Spleen (tissue), 7 donors: ENCODE measurements around the gene RASA3.

Source experiments
- POLR2A ChIP-seq, 3 donors: fragments of 450-650 bp; IDR thresholded peaks; one replicate each; pipeline ENCODE4 v1.5.1; 2017; ENCODE audit warnings: antibody characterized with exemption in 3 of 3, mild to moderate bottlenecking in 1 of 3
- POLR2AphosphoS5 ChIP-seq, 3 donors: sonication (generic); formaldehyde crosslinking; IDR thresholded peaks; one replicate each; pipeline ENCODE4 v1.5.1; 2017; ENCODE audit warnings: antibody characterized with exemption in 3 of 3
- TF ChIP-seq, protein P1 (sequence below), 11 experiments: fragments of 200-600 bp in 7 of 11; fragments of 450-650 bp in 4 of 11; sonication (generic) in 4 of 11; IDR thresholded peaks in 8 of 11; conservative IDR thresholded peaks in 3 of 11; 1 replicate in 7 of 11; 2 replicates in 4 of 11; pipeline versions ENCODE4 v1.4.0 to v1.8.0; 2016 to 2021; ENCODE audit warnings: antibody characterized with exemption in 11 of 11, inconsistent platforms in 4 of 11, mild to moderate bottlenecking in 1 of 11
- donor health status: DM: no; HTN: no; CAD: no; lungs with moderate emphysema.
- donor health status: DM: no; HTN: no; CAD: no.
- donor health status: DM: no; HTN: no; CAD: no.

DNA sequence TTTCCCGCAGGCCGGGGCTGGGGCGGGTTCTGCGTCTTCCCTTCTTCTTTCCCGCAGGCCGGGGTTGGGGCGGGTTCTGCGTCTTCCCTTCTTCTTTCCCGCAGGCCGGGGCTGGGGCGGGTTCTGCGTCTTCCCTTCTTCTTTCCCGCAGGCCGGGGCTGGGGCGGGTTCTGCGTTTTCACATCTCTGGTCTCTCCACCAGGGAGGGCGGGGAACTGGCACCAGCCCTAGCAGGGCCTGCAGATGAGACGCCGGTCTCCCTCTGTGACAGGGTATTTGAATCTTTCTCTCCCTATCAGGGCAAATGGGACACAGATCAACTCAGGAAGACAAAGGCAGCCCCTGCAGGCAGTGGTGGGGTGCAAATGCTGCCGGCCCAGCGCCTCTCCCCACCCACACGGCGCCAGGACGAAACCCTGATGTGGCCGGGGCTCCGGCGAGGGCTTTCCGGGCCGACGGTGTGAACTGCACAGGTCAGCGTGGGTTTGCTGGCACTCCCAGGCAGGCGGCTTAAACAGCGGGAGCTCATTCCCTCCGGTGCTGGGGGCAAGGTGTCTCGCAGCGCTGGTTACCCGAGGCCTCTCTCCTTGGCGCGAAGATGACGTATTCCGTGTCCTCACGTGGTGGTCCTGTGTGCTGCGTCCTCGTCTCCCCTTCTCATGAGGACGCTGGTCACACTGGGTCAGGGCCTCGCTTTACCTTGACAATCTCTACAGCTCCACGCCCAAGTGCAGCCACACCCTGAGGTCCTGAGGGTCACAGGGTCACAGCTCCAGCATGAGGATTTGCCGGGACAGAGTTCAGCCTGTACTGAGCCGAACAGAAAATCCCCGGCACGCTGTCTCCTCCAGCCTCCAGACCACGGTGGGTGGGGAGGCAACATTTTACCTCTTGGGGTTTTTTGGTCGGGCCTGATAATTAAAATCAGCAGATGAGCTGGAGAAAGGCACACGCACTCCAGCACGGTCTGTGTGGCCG is 157.8 kb downstream of the RASA3 start:
- TF ChIP-seq, protein P1, sequence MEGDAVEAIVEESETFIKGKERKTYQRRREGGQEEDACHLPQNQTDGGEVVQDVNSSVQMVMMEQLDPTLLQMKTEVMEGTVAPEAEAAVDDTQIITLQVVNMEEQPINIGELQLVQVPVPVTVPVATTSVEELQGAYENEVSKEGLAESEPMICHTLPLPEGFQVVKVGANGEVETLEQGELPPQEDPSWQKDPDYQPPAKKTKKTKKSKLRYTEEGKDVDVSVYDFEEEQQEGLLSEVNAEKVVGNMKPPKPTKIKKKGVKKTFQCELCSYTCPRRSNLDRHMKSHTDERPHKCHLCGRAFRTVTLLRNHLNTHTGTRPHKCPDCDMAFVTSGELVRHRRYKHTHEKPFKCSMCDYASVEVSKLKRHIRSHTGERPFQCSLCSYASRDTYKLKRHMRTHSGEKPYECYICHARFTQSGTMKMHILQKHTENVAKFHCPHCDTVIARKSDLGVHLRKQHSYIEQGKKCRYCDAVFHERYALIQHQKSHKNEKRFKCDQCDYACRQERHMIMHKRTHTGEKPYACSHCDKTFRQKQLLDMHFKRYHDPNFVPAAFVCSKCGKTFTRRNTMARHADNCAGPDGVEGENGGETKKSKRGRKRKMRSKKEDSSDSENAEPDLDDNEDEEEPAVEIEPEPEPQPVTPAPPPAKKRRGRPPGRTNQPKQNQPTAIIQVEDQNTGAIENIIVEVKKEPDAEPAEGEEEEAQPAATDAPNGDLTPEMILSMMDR (IDR thresholded peaks at IDR 0.05 in 8 of 11, conservative IDR thresholded peaks at IDR 0.05 in 3 of 11) = no peak
- no peak for TF ChIP-seq POLR2A (IDR thresholded peaks at IDR 0.05)
- TF ChIP-seq POLR2AphosphoS5 (IDR thresholded peaks at IDR 0.05) = peak in 2 of 3 donors; percentile 16 to 43
